PFSK-1 (cell line): ENCODE measurements around the gene NPAS2.

Experiments
- FOXP2 ChIP-seq: optimal IDR thresholded peaks from 2 replicates; pipeline ENCODE3; 2011; ENCODE audit warnings: borderline replicate concordance, control low read depth, inconsistent platforms; ENCODE audit not compliant: insufficient read depth; ENCODE audit errors: extremely low read length, extremely low read depth
- POLR2AphosphoS5 ChIP-seq: IDR thresholded peaks from 2 replicates; pipeline ENCODE4 v1.6.1; 2012; ENCODE audit warnings: low read depth, mild to moderate bottlenecking, control low read depth, low read length, moderate library complexity
- SIN3A ChIP-seq: IDR thresholded peaks from 2 replicates; pipeline ENCODE4 v1.6.1; 2012; ENCODE audit warnings: mild to moderate bottlenecking, low read length, moderate library complexity, borderline replicate concordance; ENCODE audit not compliant: insufficient read depth
- TAF1 ChIP-seq: IDR thresholded peaks from 2 replicates; pipeline ENCODE4 v1.6.1; 2012; ENCODE audit warnings: low read length, control low read depth, borderline replicate concordance; ENCODE audit not compliant: insufficient read depth
- TF ChIP-seq, protein P1 (sequence below), 2 experiments: IDR thresholded peaks; 2 replicates each; pipeline versions ENCODE4 v1.6.1 to v1.8.0; 2011 to 2012; ENCODE audit warnings: low read depth in 2 of 2, low read length in 2 of 2, control low read depth in 1 of 2, inconsistent platforms in 1 of 2, mild to moderate bottlenecking in 1 of 2, moderate library complexity in 1 of 2; ENCODE audit not compliant: insufficient read depth in 1 of 2

Gene NPAS2

DNA sequence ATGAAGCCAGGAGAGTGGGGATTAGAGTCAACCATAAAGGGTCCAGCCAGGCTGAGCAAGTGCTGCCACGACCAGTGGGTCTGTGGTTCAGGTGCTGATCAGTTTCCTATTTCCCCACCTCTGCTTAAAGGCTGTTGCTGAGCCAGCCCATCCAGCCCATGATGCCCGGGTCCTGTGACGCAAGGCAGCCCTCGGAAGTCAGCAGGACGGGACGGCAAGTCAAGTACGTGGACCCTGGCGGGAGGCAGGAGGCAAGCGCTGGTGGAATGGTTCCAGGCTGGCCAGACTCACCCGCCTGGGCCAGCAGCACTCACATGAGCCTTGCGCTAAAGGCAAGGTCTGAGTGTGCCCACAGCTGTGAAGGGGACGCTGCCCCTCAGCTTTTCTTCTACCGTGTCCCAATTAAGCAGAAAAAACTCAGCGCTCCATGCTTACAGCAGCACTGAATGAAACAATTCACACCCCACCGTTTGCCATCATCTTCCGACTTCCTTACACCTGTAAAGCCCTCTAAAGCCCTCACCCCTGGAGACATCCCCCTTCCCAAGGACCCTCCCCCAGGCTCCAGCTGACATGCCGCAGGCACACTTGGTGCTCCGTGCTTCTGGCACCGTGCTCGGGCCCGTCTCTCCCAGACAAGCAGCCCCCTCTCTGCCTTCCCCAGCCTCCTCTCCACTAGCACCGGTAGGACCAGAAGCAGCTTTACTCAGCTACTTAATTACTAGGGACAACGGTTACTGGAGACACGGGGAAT is 170.9 kb downstream of the NPAS2 start:
- TF ChIP-seq POLR2AphosphoS5 (no peak), FOXP2 (no peak), SIN3A (no peak)
- TF ChIP-seq, protein P1, sequence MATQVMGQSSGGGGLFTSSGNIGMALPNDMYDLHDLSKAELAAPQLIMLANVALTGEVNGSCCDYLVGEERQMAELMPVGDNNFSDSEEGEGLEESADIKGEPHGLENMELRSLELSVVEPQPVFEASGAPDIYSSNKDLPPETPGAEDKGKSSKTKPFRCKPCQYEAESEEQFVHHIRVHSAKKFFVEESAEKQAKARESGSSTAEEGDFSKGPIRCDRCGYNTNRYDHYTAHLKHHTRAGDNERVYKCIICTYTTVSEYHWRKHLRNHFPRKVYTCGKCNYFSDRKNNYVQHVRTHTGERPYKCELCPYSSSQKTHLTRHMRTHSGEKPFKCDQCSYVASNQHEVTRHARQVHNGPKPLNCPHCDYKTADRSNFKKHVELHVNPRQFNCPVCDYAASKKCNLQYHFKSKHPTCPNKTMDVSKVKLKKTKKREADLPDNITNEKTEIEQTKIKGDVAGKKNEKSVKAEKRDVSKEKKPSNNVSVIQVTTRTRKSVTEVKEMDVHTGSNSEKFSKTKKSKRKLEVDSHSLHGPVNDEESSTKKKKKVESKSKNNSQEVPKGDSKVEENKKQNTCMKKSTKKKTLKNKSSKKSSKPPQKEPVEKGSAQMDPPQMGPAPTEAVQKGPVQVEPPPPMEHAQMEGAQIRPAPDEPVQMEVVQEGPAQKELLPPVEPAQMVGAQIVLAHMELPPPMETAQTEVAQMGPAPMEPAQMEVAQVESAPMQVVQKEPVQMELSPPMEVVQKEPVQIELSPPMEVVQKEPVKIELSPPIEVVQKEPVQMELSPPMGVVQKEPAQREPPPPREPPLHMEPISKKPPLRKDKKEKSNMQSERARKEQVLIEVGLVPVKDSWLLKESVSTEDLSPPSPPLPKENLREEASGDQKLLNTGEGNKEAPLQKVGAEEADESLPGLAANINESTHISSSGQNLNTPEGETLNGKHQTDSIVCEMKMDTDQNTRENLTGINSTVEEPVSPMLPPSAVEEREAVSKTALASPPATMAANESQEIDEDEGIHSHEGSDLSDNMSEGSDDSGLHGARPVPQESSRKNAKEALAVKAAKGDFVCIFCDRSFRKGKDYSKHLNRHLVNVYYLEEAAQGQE (IDR thresholded peaks at IDR 0.05; ENCODE audit: insufficient read depth in 1 of 2, low read depth in 2 of 2, low read length in 2 of 2) = no peak

GRCh38 chr2:100991404-100991773 is 171.4 kb downstream of the NPAS2 start:
- no peak for TF ChIP-seq TAF1
- TF ChIP-seq, protein P1 (IDR thresholded peaks at IDR 0.05; ENCODE audit: insufficient read depth in 1 of 2, low read depth in 2 of 2, low read length in 2 of 2) = no peak
- TF ChIP-seq FOXP2 = no peak
- TF ChIP-seq SIN3A = no peak
- TF ChIP-seq POLR2AphosphoS5 = no peak

- TF ChIP-seq, protein P1 (IDR thresholded peaks at IDR 0.05; ENCODE audit: insufficient read depth in 1 of 2, low read depth in 2 of 2, low read length in 2 of 2) = peak in 1 of 2 experiments; percentile 57; a peak in 1 of 4 replicates
- no peak for TF ChIP-seq TAF1
Measured at GRCh38 chr2:100992262-100992661, 172.3 kb downstream of the NPAS2 start.

DNA sequence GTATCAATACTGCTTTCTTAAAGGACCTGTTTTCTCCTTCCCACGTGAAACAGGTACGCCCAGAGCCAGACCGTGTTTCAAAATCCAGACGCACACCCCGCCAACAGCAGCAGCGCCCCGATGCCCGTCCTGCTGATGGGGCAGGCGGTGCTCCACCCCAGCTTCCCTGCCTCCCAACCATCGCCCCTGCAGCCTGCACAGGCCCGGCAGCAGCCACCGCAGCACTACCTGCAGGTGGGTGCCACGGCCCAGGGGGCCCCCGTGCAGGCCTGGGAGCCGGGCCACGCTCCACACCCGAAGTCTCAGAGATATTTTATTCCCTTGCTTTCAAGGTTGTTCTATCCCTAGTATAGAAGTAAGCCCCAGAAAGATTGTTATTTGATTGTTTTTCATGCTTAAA is 173.4 kb downstream of the NPAS2 start:
- no peak for TF ChIP-seq FOXP2
- TF ChIP-seq, protein P1 (IDR thresholded peaks at IDR 0.05; ENCODE audit: insufficient read depth in 1 of 2, low read depth in 2 of 2, low read length in 2 of 2) = no peak
- no peak for TF ChIP-seq SIN3A
- no peak for TF ChIP-seq TAF1

GRCh38 chr2:100995309-100996075 is 175.6 kb downstream of the NPAS2 start:
- TF ChIP-seq FOXP2 (no peak), SIN3A (no peak), TAF1 (no peak), POLR2AphosphoS5 (no peak)
- TF ChIP-seq, protein P1 (IDR thresholded peaks at IDR 0.05; ENCODE audit: insufficient read depth in 1 of 2, low read depth in 2 of 2, low read length in 2 of 2) = no peak
